Mammary epithelial cell (primary cell): ENCODE measurements around the gene SLC38A1.

Experiments
- EZH2 ChIP-seq: IDR thresholded peaks from 2 replicates; pipeline ENCODE4 v1.6.1; 2012; ENCODE audit warnings: low read length, inconsistent platforms, borderline replicate concordance
- TF ChIP-seq, protein P1 (sequence below), 2 donors: IDR thresholded peaks in 1 of 2; conservative IDR thresholded peaks in 1 of 2; 2 replicates each; pipeline ENCODE4 v1.5.1; 2011 to 2012; ENCODE audit warnings: inconsistent platforms in 2 of 2, low read length in 2 of 2, mild to moderate bottlenecking in 2 of 2, control low read depth in 1 of 2, low read depth in 1 of 2; ENCODE audit not compliant: insufficient read depth in 1 of 2; ENCODE audit errors: extremely low read depth in 1 of 2

DNA sequence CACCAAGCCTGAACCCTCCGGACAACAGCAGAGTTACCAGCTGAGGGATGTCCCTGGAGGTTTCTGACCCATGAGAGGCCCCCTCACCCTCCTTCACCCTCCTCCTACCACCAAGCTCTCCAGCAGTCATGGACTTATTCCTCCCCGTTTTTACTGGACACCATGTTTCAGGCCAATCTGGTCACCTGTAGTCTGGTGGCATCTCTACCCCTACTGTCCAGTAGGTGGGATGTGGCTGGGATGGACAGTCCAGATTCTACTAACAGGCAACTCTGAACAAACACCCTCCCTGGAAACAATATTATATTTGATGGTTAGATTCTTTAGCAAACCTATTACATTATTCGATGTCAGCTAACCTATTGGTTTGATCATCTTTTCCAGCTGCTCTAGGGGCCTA, 83.2 kb downstream of the SLC38A1 start:
- TF ChIP-seq, protein P1, sequence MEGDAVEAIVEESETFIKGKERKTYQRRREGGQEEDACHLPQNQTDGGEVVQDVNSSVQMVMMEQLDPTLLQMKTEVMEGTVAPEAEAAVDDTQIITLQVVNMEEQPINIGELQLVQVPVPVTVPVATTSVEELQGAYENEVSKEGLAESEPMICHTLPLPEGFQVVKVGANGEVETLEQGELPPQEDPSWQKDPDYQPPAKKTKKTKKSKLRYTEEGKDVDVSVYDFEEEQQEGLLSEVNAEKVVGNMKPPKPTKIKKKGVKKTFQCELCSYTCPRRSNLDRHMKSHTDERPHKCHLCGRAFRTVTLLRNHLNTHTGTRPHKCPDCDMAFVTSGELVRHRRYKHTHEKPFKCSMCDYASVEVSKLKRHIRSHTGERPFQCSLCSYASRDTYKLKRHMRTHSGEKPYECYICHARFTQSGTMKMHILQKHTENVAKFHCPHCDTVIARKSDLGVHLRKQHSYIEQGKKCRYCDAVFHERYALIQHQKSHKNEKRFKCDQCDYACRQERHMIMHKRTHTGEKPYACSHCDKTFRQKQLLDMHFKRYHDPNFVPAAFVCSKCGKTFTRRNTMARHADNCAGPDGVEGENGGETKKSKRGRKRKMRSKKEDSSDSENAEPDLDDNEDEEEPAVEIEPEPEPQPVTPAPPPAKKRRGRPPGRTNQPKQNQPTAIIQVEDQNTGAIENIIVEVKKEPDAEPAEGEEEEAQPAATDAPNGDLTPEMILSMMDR (conservative IDR thresholded peaks at IDR 0.05 in 1 of 2, IDR thresholded peaks at IDR 0.05 in 1 of 2; ENCODE audit: extremely low read depth in 1 of 2, insufficient read depth in 1 of 2, low read depth in 1 of 2, low read length in 2 of 2): no peak
- TF ChIP-seq EZH2: no peak
